Measurements from ENCODE around the gene ZCCHC14. TPM values are rescaled to one million over a fixed set of nuclear protein-coding genes. Genes with fewer than 3 reads are reported as not detected.

The ZCCHC14 gene
- total RNA-seq, 1 donor from 2014 or later, result 15.9 TPM

GRCh38 chr16:87407511-87408112 lies 85.2 kb downstream of the ZCCHC14 start:
- Histone ChIP-seq H3K4me1 (peaks cover 8% of the 10 kb centered on the region), H3K27ac (replicated peaks) (peak overlapping the region; percentile 43), H3K27me3 (ENCODE audit: low read depth) (no peaks in the 10 kb centered on the region), H3K36me3 (peaks cover 86% of the 10 kb centered on the region), H3K9me3 (replicated peaks) (no peaks in the 10 kb centered on the region), H3K4me3 (no peak overlapping the region)
- intact Hi-C loops (cut with micrococcal nuclease), result no loop called here
- TF ChIP-seq CTCF (IDR thresholded peaks at IDR 0.05; ENCODE audit: borderline replicate concordance), result no peak
- peak; percentile 44 for DNase-seq

GRCh38 chr16:87406495-87407088 lies 86.2 kb downstream of the ZCCHC14 start:
- Histone ChIP-seq H3K27me3 (ENCODE audit: low read depth) (no peaks in the 10 kb centered on the region), H3K27ac (replicated peaks) (peak overlapping the region; percentile 43), H3K4me1 (peaks cover 8% of the 10 kb centered on the region), H3K36me3 (peaks cover 86% of the 10 kb centered on the region), H3K9me3 (replicated peaks) (no peaks in the 10 kb centered on the region), H3K4me3 (no peak overlapping the region)
- no peak for TF ChIP-seq CTCF (IDR thresholded peaks at IDR 0.05; ENCODE audit: borderline replicate concordance)
- intact Hi-C loops (cut with micrococcal nuclease), result no loop called here
- peak; percentile 11 for DNase-seq

- DNase-seq, result peak; percentile 12
- Histone ChIP-seq H3K27ac (replicated peaks) (no peak overlapping the region), H3K9me3 (replicated peaks) (no peaks in the 10 kb centered on the region), H3K36me3 (peaks cover 85% of the 10 kb centered on the region), H3K4me3 (no peak overlapping the region), H3K4me1 (peaks cover 8% of the 10 kb centered on the region), H3K27me3 (ENCODE audit: low read depth) (no peaks in the 10 kb centered on the region)
- no peak for TF ChIP-seq CTCF (IDR thresholded peaks at IDR 0.05; ENCODE audit: borderline replicate concordance)
- intact Hi-C loops (cut with micrococcal nuclease), result no loop called here
These were observed 87.8 kb downstream of the ZCCHC14 start for GRCh38 chr16:87404764-87405625.

DNA sequence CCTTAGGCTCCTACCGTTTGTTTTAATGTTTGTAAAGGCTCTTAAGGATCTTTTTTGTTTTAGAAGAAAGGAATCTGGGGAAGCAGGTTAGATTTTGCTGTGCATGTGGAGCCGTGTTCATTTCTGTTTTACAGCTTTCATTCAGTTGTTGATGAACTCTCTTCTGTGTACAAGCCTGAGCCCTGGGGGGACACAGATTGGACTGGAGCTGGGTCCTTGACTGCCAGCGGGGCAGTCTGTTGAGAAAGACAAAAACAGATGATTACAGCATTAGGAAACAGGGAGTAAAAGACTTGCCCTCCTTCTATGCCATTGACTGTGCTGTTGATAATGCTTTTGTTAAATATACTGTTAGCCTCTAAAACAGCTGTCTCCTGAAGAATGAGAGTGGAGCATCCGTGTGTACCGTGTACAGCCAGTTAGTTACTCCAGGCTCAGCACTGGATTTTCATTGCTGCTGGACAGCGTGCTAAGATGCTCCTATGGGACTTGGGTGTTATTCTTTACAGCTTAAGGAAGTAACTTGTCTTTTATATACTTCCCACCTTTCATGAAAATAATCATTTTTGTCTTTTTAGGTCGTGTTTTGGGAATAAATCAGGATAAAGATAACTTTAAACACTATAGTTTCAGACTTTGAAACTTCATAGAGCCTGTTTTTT lies 97.5 kb downstream of the ZCCHC14 start:
- H3K4me1 ChIP-seq, result peaks cover 70% of the 10 kb centered on the region
- H3K4me3 ChIP-seq, result no peak overlapping the region
- H3K27ac ChIP-seq (replicated peaks), result no peak overlapping the region
- no peaks in the 10 kb centered on the region for H3K27me3 ChIP-seq (ENCODE audit: low read depth)
- DNase-seq, result peak; percentile 2
- TF ChIP-seq CTCF (IDR thresholded peaks at IDR 0.05; ENCODE audit: borderline replicate concordance), result no peak
- intact Hi-C loops (cut with micrococcal nuclease), result no loop called here
- H3K9me3 ChIP-seq (replicated peaks), result no peaks in the 10 kb centered on the region
- peaks cover 15% of the 10 kb centered on the region for H3K36me3 ChIP-seq

DNA sequence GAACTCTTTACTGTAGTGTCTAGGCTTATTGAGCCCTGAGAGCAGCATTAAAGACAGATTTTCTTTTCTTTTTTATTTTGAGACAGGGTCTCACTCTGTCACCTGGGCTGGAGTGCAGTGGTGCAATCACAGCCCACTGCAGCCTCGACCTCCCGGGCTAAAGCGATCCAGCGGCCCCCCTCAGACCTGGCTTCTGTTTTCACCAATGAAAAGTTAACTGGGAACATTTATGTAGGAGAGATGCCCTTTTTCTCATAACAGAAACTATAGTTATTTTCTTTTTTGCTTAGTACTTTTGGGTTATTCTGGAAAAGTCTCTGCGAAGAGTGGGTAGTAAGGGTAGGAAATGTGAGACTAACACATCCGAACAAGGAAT lies 99.2 kb downstream of the ZCCHC14 start:
- peaks cover under 1% of the 10 kb centered on the region for H3K36me3 ChIP-seq
- peak overlapping the region; percentile 99 for H3K27ac ChIP-seq (replicated peaks)
- DNase-seq, result peak; percentile 7
- no peaks in the 10 kb centered on the region for H3K9me3 ChIP-seq (replicated peaks)
- TF ChIP-seq CTCF (IDR thresholded peaks at IDR 0.05; ENCODE audit: borderline replicate concordance), result no peak
- peaks cover 68% of the 10 kb centered on the region for H3K4me1 ChIP-seq
- H3K27me3 ChIP-seq (ENCODE audit: low read depth), result no peaks in the 10 kb centered on the region
- intact Hi-C loops (cut with micrococcal nuclease), result no loop called here
- peak overlapping the region; percentile 80 for H3K4me3 ChIP-seq
